Suprapubic skin (tissue), 4 donors: ENCODE measurements around the gene INO80C. TPM values are rescaled to one million over a fixed set of nuclear protein-coding genes. Genes with fewer than 3 reads are reported as not detected.

Source experiments
- DNase-seq, 2 donors: peaks; one replicate each; pipeline ENCODE4 v3.0.0-alpha.2; 2019; ENCODE audit warnings: low spot score in 2 of 2
- H3K27ac ChIP-seq: fragments of 200-600 bp; sonication (generic); one replicate; pipeline ENCODE4 v1.5.1; 2019
- H3K27me3 ChIP-seq: fragments of 200-600 bp; sonication (generic); one replicate; pipeline ENCODE4 v1.5.1; 2019
- H3K36me3 ChIP-seq: fragments of 200-600 bp; sonication (generic); one replicate; pipeline ENCODE4 v1.5.1; 2019
- H3K4me1 ChIP-seq: fragments of 200-600 bp; sonication (generic); one replicate; pipeline ENCODE4 v1.5.1; 2019
- H3K4me3 ChIP-seq: fragments of 200-600 bp; sonication (generic); one replicate; pipeline ENCODE4 v1.5.1; 2019; ENCODE audit warnings: mild to moderate bottlenecking
- H3K9me3 ChIP-seq: fragments of 200-600 bp; sonication (generic); one replicate; pipeline ENCODE4 v1.5.1; 2019
- EP300 ChIP-seq: sonication (generic); formaldehyde crosslinking; IDR thresholded peaks from one replicate; pipeline ENCODE4 v1.6.1; 2017; ENCODE audit warnings: antibody characterized with exemption
- POLR2A ChIP-seq, 2 donors: fragments of 450-650 bp; IDR thresholded peaks; one replicate each; pipeline ENCODE4 v1.6.1; 2017; ENCODE audit warnings: antibody characterized with exemption in 2 of 2, mild to moderate bottlenecking in 2 of 2, moderate library complexity in 2 of 2
- POLR2AphosphoS5 ChIP-seq, 3 donors: sonication (generic); formaldehyde crosslinking; IDR thresholded peaks; one replicate each; pipeline ENCODE4 v1.6.1; 2017; ENCODE audit warnings: antibody characterized with exemption in 3 of 3
- WGBS: methylation state at CpG from one replicate; pipeline ENCODE4 v1.1.5; 2018; 5-methylcytosine and 5-hydroxymethylcytosine counted together
- total RNA-seq, 4 donors: library from RNA; depleted of rRNA; stranded (reverse); fragments of >200 nt; gene quantifications; one replicate each; pipeline ENCODE4 v1.1.0, GENCODE V29; 2016
- TF ChIP-seq, protein P1 (sequence below), 2 donors: fragments of 200-600 bp in 1 of 2; fragments of 450-650 bp in 1 of 2; sonication (generic) in 1 of 2; IDR thresholded peaks; one replicate each; pipeline ENCODE4 v1.5.1; 2016 to 2019; ENCODE audit warnings: antibody characterized with exemption in 2 of 2, mild to moderate bottlenecking in 1 of 2, moderate library complexity in 1 of 2

The INO80C gene
- total RNA-seq, 4 donors from 2014 or later, result 12.6 to 35.2 (median 18.2) TPM

GRCh38 chr18:35521133-35521532 is 23.4 kb upstream of the INO80C start:
- Histone ChIP-seq H3K9me3 (no peaks in the 10 kb centered on the region), H3K4me3 (no peak overlapping the region), H3K4me1 (peaks cover 22% of the 10 kb centered on the region), H3K27ac (no peak overlapping the region), H3K27me3 (no peaks in the 10 kb centered on the region), H3K36me3 (no peaks in the 10 kb centered on the region)
- 93% methylated on average over 5 of the region's 5 CpGs for WGBS
- DNase-seq, result no peak
- no peak for TF ChIP-seq POLR2A (IDR thresholded peaks at IDR 0.05)
- TF ChIP-seq, protein P1, sequence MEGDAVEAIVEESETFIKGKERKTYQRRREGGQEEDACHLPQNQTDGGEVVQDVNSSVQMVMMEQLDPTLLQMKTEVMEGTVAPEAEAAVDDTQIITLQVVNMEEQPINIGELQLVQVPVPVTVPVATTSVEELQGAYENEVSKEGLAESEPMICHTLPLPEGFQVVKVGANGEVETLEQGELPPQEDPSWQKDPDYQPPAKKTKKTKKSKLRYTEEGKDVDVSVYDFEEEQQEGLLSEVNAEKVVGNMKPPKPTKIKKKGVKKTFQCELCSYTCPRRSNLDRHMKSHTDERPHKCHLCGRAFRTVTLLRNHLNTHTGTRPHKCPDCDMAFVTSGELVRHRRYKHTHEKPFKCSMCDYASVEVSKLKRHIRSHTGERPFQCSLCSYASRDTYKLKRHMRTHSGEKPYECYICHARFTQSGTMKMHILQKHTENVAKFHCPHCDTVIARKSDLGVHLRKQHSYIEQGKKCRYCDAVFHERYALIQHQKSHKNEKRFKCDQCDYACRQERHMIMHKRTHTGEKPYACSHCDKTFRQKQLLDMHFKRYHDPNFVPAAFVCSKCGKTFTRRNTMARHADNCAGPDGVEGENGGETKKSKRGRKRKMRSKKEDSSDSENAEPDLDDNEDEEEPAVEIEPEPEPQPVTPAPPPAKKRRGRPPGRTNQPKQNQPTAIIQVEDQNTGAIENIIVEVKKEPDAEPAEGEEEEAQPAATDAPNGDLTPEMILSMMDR (IDR thresholded peaks at IDR 0.05), result no peak
- no peak for TF ChIP-seq POLR2AphosphoS5 (IDR thresholded peaks at IDR 0.05)
- TF ChIP-seq EP300, result no peak

GRCh38 chr18:35519148-35519899 is 21.6 kb upstream of the INO80C start:
- peaks cover 5% of the 10 kb centered on the region for H3K4me1 ChIP-seq
- H3K36me3 ChIP-seq, result no peaks in the 10 kb centered on the region
- TF ChIP-seq POLR2AphosphoS5 (IDR thresholded peaks at IDR 0.05), result no peak
- H3K9me3 ChIP-seq, result no peaks in the 10 kb centered on the region
- H3K27me3 ChIP-seq, result no peaks in the 10 kb centered on the region
- DNase-seq, result no peak
- WGBS, result 77% methylated on average over 7 of the region's 7 CpGs
- no peak overlapping the region for H3K27ac ChIP-seq
- H3K4me3 ChIP-seq, result no peak overlapping the region

- DNase-seq, result no peak
- Histone ChIP-seq H3K4me3 (no peak overlapping the region), H3K9me3 (no peaks in the 10 kb centered on the region), H3K4me1 (peaks cover 13% of the 10 kb centered on the region), H3K27me3 (no peaks in the 10 kb centered on the region), H3K27ac (no peak overlapping the region), H3K36me3 (no peaks in the 10 kb centered on the region)
- 96% methylated on average over 2 of the region's 2 CpGs for WGBS
- TF ChIP-seq POLR2A (IDR thresholded peaks at IDR 0.05) (no peak), POLR2AphosphoS5 (IDR thresholded peaks at IDR 0.05) (no peak), EP300 (no peak)
- TF ChIP-seq, protein P1 (IDR thresholded peaks at IDR 0.05), result no peak
Observed at GRCh38 chr18:35517715-35518114, 20.0 kb upstream of the INO80C start.

GRCh38 chr18:35516789-35517188 is 19.0 kb upstream of the INO80C start:
- 72% methylated on average over 3 of the region's 3 CpGs for WGBS
- Histone ChIP-seq H3K4me1 (peaks cover 13% of the 10 kb centered on the region), H3K36me3 (no peaks in the 10 kb centered on the region), H3K9me3 (no peaks in the 10 kb centered on the region), H3K27ac (no peak overlapping the region), H3K27me3 (no peaks in the 10 kb centered on the region), H3K4me3 (no peak overlapping the region)
- TF ChIP-seq POLR2A (IDR thresholded peaks at IDR 0.05) (no peak), POLR2AphosphoS5 (IDR thresholded peaks at IDR 0.05) (no peak), EP300 (no peak)
- TF ChIP-seq, protein P1 (IDR thresholded peaks at IDR 0.05), result no peak
- no peak for DNase-seq

GRCh38 chr18:35516351-35516750 is 18.6 kb upstream of the INO80C start:
- peaks cover 13% of the 10 kb centered on the region for H3K4me1 ChIP-seq
- no peaks in the 10 kb centered on the region for H3K9me3 ChIP-seq
- TF ChIP-seq POLR2A (IDR thresholded peaks at IDR 0.05) (no peak), POLR2AphosphoS5 (IDR thresholded peaks at IDR 0.05) (no peak), EP300 (no peak)
- TF ChIP-seq, protein P1 (IDR thresholded peaks at IDR 0.05), result no peak
- no peak overlapping the region for H3K4me3 ChIP-seq
- no peak for DNase-seq
- no peaks in the 10 kb centered on the region for H3K36me3 ChIP-seq
- no peaks in the 10 kb centered on the region for H3K27me3 ChIP-seq
- 82% methylated on average over 3 of the region's 3 CpGs for whole genome bisulfite sequencing
- H3K27ac ChIP-seq, result no peak overlapping the region
